HG02970 (cell line): ENCODE results near the gene SULT6B1.
"Not testable (repeated sequence)": the region's sequence is repeated elsewhere in the genome, so short reads cannot be mapped to it uniquely, and the experiment has no call there.

Experiments
- ATAC-seq: cut with Tn5 transposase; IDR thresholded peaks from one replicate; pipeline ENCODE4 v1.9.1; 2021; ENCODE audit warnings: mild to moderate bottlenecking, moderate library complexity, moderate number of reproducible peaks; ENCODE audit not compliant: unreplicated experiment, low FRiP score

The SULT6B1 gene

GRCh38 chr2:37196320-37197195, 8.1 kb upstream of the SULT6B1 start, which contains the start of gene CEBPZOS:
CEBPZOS (plus strand) TSS chr2:37196496; CDS start chr2:37199705, 3,209 bp downstream.
- peak; percentile 80 for ATAC-seq

GRCh38 chr2:37195862-37196319, 7.4 kb upstream of the SULT6B1 start:
- ATAC-seq: not testable (repeated sequence)

- ATAC-seq: no peak
Measured at GRCh38 chr2:37192551-37192950, 4.1 kb upstream of the SULT6B1 start.

- no peak for ATAC-seq
Measured at GRCh38 chr2:37191747-37192146, 3.3 kb upstream of the SULT6B1 start.

- no peak for ATAC-seq
Measured at GRCh38 chr2:37191253-37191652, 2.8 kb upstream of the SULT6B1 start.

- no peak for ATAC-seq
Measured at GRCh38 chr2:37190290-37190689, 1.8 kb upstream of the SULT6B1 start.

- no peak for ATAC-seq
Measured at GRCh38 chr2:37189452-37190153, 1.1 kb upstream of the SULT6B1 start.

GRCh38 chr2:37181726-37182684, 6.5 kb downstream of the SULT6B1 start:
- ATAC-seq: no peak

- no peak for ATAC-seq
Measured at GRCh38 chr2:37180640-37181039, 7.8 kb downstream of the SULT6B1 start.

GRCh38 chr2:37180006-37180639, 8.3 kb downstream of the SULT6B1 start:
- ATAC-seq: no peak

- no peak for ATAC-seq
Measured at GRCh38 chr2:37173741-37174140, 14.7 kb downstream of the SULT6B1 start.

GRCh38 chr2:37171624-37171950, 16.9 kb downstream of the SULT6B1 start:
- ATAC-seq: no peak

GRCh38 chr2:37168217-37168981, 20.1 kb downstream of the SULT6B1 start:
- ATAC-seq: no peak

GRCh38 chr2:37167636-37168180, 20.8 kb downstream of the SULT6B1 start:
- no peak for ATAC-seq

GRCh38 chr2:37164757-37165156, 23.7 kb downstream of the SULT6B1 start:
- ATAC-seq: no peak

- peak; percentile 82 for ATAC-seq
Measured at GRCh38 chr2:37156857-37157714, 31.4 kb downstream of the SULT6B1 start, which contains the start of gene EIF2AK2. EIF2AK2 (minus strand) TSS chr2:37156980; CDS start chr2:37147806, 9,174 bp downstream.

GRCh38 chr2:37156071-37156856, 32.2 kb downstream of the SULT6B1 start:
- ATAC-seq: no peak
